Measurements from ENCODE around the gene PDE6C.
A peak's percentile ranks its signal among the peaks of the same experiment; 100 is the strongest.
"Not testable (repeated sequence)": the region's sequence is repeated elsewhere in the genome, so short reads cannot be mapped to it uniquely, and the experiment has no call there.

PDE6C gene

GRCh38 chr10:93680412-93681047 lies 68.2 kb downstream of the PDE6C start:
- Histone ChIP-seq H2AFZ (ENCODE audit: low read depth, low read length) (no peak overlapping the region), H4K20me1 (ENCODE audit: insufficient read depth, low read length) (no peaks in the 10 kb centered on the region), H3K36me3 (replicated peaks; ENCODE audit: low read depth, low read length) (peaks cover 2% of the 10 kb centered on the region), H3K4me1 (ENCODE audit: low read length) (no peaks in the 10 kb centered on the region), H3K9me3 (ENCODE audit: insufficient read depth, low read length) (no peaks in the 10 kb centered on the region), H3K9ac (ENCODE audit: low read length) (no peak overlapping the region), H3K4me3 (ENCODE audit: low read length) (no peak overlapping the region), H3K79me2 (ENCODE audit: low read length) (no peaks in the 10 kb centered on the region), H3K4me2 (ENCODE audit: low read length) (no peak overlapping the region), H3K27me3 (ENCODE audit: low read depth, low read length) (no peaks in the 10 kb centered on the region), H3K27ac (ENCODE audit: low read length) (no peak overlapping the region)
- TF ChIP-seq EZH2phosphoT487 (IDR thresholded peaks at IDR 0.05; ENCODE audit: low read depth) (no peak), CTCF (IDR thresholded peaks at IDR 0.05; ENCODE audit: low read depth, low read length) (peak; percentile 40)

GRCh38 chr10:93687737-93688136 lies 75.4 kb downstream of the PDE6C start:
- TF ChIP-seq CTCF (IDR thresholded peaks at IDR 0.05; ENCODE audit: low read depth, low read length) (no peak), EZH2phosphoT487 (IDR thresholded peaks at IDR 0.05; ENCODE audit: low read depth) (no peak)
- Histone ChIP-seq H3K9me3 (ENCODE audit: insufficient read depth, low read length) (no peaks in the 10 kb centered on the region), H2AFZ (ENCODE audit: low read depth, low read length) (no peak overlapping the region), H3K27ac (ENCODE audit: low read length) (no peak overlapping the region), H3K4me3 (ENCODE audit: low read length) (no peak overlapping the region), H3K27me3 (ENCODE audit: low read depth, low read length) (no peaks in the 10 kb centered on the region), H3K36me3 (replicated peaks; ENCODE audit: low read depth, low read length) (no peaks in the 10 kb centered on the region), H3K4me2 (ENCODE audit: low read length) (no peak overlapping the region), H4K20me1 (ENCODE audit: insufficient read depth, low read length) (no peaks in the 10 kb centered on the region), H3K79me2 (ENCODE audit: low read length) (no peaks in the 10 kb centered on the region), H3K9ac (ENCODE audit: low read length) (no peak overlapping the region), H3K4me1 (ENCODE audit: low read length) (0 out of 2 replicates have a peak, but pooled peaks cover 4% of the 10 kb centered on the region)

- Histone ChIP-seq H3K4me3 (ENCODE audit: low read length) (no peak overlapping the region), H3K4me2 (ENCODE audit: low read length) (no peak overlapping the region), H3K79me2 (ENCODE audit: low read length) (no peaks in the 10 kb centered on the region), H3K9me3 (ENCODE audit: insufficient read depth, low read length) (no peaks in the 10 kb centered on the region), H3K4me1 (ENCODE audit: low read length) (0 out of 2 replicates have a peak, but pooled peaks cover 4% of the 10 kb centered on the region), H3K36me3 (replicated peaks; ENCODE audit: low read depth, low read length) (no peaks in the 10 kb centered on the region), H2AFZ (ENCODE audit: low read depth, low read length) (no peak overlapping the region), H4K20me1 (ENCODE audit: insufficient read depth, low read length) (no peaks in the 10 kb centered on the region), H3K27me3 (ENCODE audit: low read depth, low read length) (no peaks in the 10 kb centered on the region), H3K27ac (ENCODE audit: low read length) (no peak overlapping the region), H3K9ac (ENCODE audit: low read length) (no peak overlapping the region)
- no peak for TF ChIP-seq CTCF (IDR thresholded peaks at IDR 0.05; ENCODE audit: low read depth, low read length)
- no peak for TF ChIP-seq EZH2phosphoT487 (IDR thresholded peaks at IDR 0.05; ENCODE audit: low read depth)
These were observed 83.4 kb downstream of the PDE6C start for GRCh38 chr10:93695740-93696139.

GRCh38 chr10:93696582-93696981 lies 84.2 kb downstream of the PDE6C start:
- not testable (repeated sequence) for H3K4me1 ChIP-seq (ENCODE audit: low read length); H3K27ac ChIP-seq (ENCODE audit: low read length); H3K9me3 ChIP-seq (ENCODE audit: insufficient read depth, low read length); H3K4me3 ChIP-seq (ENCODE audit: low read length); H3K4me2 ChIP-seq (ENCODE audit: low read length); H4K20me1 ChIP-seq (ENCODE audit: insufficient read depth, low read length); H3K36me3 ChIP-seq (replicated peaks; ENCODE audit: low read depth, low read length); H3K27me3 ChIP-seq (ENCODE audit: low read depth, low read length); H2AFZ ChIP-seq (ENCODE audit: low read depth, low read length); H3K9ac ChIP-seq (ENCODE audit: low read length); H3K79me2 ChIP-seq (ENCODE audit: low read length)

Measured in OCI-LY3 (cell line).